HG03280 (cell line): ENCODE data around the gene PPP1R16B.

Experiments
- ATAC-seq: cut with Tn5 transposase; IDR thresholded peaks from one replicate; pipeline ENCODE4 v1.9.1; 2021; ENCODE audit warnings: mild to moderate bottlenecking, moderate library complexity; ENCODE audit not compliant: unreplicated experiment

Gene PPP1R16B

DNA sequence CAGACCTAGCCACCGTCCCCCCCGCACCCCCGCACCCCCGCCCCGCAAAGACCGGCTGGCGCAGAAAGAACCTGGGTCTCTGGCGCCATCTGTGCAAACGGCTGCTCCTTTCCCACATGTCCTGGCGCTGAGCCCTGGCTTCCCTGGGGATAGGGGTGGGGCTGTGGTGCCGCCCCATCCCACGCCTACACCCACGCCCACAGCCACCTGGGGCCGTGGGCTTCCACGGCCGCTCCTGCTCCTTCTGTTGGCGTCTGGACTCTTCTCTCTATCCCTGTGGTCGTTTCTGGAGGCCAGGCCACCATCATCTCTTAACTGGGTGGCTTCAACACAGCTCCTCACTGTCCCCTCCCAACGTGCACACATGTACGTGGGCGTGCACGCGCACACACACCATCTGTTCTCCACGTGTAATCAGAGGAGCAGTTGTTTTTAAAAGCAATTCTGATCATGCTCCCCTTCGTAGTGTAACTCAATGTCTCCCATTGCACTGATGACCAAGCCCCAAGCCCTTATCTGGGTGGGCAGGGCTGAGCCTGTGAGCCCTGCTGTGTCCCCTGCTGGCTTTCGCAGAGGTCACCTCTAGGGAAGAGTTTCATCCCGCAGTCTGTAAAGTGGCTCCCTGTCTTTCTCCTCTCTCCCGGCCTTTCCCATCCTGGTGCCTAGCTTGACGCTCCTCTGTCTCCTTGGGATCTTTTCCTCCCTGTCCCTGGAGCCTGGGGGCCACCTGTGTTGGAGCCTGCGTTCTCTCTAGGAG is 88.8 kb downstream of the PPP1R16B start:
- no peak for ATAC-seq

GRCh38 chr20:38895098-38895949 is 89.8 kb downstream of the PPP1R16B start:
- no peak for ATAC-seq

- ATAC-seq, result no peak
Observed at GRCh38 chr20:38896009-38896594, 90.6 kb downstream of the PPP1R16B start.

DNA sequence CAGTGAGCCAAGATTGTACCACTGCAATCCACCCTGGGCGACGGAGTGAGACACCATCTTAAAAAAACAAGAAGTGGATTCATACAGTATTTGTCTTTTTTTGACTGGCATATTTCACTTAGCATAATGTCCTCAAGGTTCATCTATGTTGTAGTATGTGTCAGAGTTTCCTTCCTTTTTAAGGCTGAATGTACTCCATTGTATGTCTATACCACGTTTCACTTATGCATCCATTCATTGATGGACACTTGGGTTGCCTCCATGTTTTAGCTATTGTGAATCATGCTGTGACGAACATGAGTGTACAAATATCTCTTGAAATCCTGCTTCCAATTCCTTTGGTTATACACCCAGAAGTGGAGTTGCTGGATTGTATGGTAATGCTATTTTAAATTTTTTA is 91.8 kb downstream of the PPP1R16B start:
- ATAC-seq, result no peak

GRCh38 chr20:38900606-38901005 is 95.1 kb downstream of the PPP1R16B start:
- ATAC-seq, result no peak

DNA sequence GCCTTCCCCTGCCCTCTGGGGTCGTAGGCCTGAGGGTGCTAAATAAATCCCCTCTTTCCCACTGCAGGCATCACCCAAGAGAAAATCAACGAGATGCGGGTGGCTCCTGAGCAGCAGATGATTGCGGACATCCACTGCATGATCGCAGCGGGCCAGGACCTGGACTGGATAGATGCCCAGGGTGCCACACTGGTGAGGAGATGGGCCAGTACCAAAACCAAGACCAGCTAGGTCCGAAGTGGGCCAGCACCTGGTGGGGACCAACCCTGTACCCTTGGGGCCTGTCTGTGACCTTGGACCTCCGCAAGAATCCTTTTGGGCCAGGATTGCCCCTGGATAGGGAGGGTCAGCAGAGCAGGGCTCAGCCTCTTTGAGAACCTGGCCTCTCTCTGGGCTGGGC is 97.1 kb downstream of the PPP1R16B start:
- no peak for ATAC-seq

DNA sequence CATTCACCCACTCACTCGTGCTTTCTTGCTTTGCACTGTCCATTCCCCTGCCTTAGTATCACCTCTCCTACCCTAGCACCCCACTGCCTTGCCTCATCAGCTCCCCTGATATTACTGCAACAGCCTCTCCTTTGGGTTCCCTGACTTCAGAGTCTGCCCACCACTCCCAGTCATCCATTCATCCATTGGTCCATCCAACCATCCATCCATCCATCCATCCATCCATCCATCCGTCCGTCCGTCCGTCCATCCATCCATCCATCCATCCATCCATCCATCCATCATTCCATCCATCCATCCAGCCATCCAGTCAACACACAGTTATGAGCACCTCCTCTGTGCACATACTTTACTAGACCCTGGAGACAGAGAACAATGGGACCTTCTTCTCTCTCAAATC is 97.8 kb downstream of the PPP1R16B start:
- ATAC-seq, result no peak

DNA sequence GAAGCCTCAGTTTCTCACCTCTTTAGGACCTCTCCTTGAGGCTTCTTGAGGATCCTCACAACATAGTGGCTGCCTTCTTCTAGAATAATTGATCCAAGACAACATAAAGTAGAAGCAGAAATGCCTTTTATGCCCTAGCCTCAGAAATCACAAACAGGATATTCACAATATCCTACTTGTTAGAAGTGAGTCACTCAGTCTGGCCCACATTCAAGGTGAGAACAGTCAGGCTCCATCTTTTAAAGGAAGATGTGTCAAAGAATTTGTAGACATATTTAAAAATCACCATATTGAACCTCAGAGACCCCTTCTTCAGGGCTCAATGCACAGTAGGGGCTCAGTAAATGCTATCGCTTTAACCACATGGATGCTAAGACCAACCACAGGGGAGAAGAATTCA is 99.9 kb downstream of the PPP1R16B start:
- ATAC-seq, result no peak

DNA sequence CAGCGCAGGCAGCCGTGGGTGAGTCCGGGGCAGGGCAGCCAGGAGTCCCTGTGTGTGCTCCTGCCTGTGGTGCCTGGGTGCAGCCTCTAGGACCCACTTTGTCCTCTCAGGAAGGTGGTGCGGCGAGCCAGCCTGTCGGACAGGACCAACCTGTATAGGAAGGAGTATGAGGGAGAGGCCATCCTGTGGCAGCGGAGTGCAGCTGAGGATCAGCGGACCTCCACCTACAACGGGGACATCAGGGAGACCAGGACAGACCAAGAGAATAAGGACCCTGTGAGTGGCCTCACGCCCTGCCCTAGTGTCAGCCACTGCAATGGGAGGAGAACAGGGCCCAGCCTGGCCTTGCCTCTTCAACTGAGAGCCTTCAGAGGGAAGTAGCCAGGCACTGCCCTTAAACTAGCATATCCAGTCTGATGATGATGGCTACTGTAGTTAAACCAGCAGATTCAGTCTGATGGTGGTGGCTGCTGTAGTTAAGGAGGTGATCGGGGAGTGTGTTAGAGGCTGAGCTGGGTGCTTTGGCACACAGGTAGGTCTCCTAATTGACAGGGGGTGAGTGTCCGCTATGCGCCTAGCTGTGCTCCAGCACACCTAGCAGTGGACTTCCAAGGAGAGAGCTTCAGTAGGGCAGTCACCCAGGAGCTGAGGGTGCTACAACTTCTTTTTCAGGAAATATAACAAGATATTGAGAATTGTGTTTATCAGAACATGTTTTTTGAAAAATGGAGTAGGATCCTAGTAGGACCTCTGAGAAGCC is 102.6 kb downstream of the PPP1R16B start:
- ATAC-seq, result no peak

- ATAC-seq, result no peak
Observed at GRCh38 chr20:38915355-38915754, 109.9 kb downstream of the PPP1R16B start.

DNA sequence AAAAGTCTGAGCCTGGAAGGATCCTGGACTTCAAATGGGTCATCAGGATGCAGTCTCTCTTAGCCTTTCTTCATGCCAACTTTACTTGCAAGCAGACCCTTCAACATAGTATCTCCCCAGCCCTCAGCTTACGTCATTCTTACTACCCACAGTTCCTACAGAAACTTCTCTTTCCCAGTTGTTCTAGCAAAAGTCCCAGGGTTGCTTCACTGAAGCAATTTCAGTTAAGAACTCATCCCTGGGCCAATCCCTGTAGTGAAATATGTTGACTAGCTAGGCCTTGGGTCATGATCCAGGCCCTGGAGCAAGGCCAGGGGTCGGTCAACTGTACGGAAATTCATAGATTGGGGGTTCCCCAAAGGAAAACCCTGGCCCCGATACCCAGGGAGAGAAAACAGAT is 112.2 kb downstream of the PPP1R16B start:
- ATAC-seq, result no peak

GRCh38 chr20:38918172-38918571 is 112.7 kb downstream of the PPP1R16B start:
- no peak for ATAC-seq

- ATAC-seq, result no peak
Observed at GRCh38 chr20:38919683-38920082, 114.2 kb downstream of the PPP1R16B start.

GRCh38 chr20:38920411-38920810 is 114.9 kb downstream of the PPP1R16B start:
- no peak for ATAC-seq

- no peak for ATAC-seq
Observed at GRCh38 chr20:38920851-38921250, 115.4 kb downstream of the PPP1R16B start.

DNA sequence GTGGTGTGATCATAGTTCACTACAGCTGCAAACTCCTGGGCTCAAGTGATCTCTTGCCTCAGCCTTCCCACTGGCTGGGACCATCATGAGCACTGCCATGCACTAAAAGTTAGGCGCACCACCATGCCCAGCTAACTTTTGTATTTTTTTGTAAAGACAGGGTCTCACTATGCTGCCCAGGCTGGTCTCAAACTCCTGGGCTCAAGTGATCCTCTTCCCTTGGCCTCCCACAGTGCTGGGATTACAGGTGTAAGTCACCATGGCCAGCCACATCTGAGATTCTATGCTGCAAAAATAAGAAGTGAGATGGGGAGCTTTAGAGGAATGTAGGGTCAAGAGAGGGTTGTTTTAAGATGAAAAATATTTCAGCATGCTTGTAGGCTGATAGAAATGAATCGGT is 119.2 kb downstream of the PPP1R16B start:
- ATAC-seq, result no peak

DNA sequence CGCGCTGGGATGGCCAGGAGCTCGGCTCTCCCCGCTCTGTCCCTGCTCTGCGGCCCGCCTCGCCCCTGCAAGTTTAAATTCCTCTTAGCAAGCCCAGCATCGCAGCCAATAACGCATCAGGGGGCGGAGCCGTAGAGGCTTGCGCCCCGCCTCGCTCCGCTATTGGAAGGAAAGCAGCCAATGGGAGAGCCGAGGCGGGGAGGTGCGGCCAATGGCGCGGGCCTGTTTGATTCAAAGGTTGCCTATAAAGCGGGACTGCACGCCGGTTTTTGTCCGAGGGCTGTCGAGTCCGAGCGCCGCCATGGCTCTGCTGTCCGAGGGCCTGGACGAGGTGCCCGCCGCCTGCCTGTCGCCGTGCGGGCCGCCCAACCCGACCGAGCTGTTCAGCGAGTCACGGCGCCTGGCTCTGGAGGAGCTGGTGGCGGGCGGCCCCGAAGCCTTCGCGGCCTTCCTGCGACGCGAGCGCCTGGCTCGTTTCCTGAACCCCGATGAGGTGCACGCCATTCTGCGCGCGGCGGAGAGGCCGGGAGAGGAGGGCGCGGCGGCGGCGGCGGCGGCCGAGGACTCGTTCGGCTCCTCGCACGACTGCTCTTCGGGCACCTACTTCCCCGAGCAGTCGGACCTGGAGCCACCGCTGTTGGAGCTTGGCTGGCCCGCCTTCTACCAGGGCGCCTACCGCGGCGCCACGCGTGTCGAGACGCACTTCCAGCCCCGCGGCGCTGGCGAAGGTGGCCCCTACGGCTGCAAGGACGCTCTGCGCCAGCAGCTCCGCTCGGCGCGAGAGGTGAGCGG is 120.8 kb downstream of the PPP1R16B start, which contains the start of gene FAM83D:
TSS of gene FAM83D (plus strand) at position 276 of the 792 bp plus-strand sequence. CDS start at position 302, 26 bp downstream.
- peak; percentile 94 for ATAC-seq

DNA sequence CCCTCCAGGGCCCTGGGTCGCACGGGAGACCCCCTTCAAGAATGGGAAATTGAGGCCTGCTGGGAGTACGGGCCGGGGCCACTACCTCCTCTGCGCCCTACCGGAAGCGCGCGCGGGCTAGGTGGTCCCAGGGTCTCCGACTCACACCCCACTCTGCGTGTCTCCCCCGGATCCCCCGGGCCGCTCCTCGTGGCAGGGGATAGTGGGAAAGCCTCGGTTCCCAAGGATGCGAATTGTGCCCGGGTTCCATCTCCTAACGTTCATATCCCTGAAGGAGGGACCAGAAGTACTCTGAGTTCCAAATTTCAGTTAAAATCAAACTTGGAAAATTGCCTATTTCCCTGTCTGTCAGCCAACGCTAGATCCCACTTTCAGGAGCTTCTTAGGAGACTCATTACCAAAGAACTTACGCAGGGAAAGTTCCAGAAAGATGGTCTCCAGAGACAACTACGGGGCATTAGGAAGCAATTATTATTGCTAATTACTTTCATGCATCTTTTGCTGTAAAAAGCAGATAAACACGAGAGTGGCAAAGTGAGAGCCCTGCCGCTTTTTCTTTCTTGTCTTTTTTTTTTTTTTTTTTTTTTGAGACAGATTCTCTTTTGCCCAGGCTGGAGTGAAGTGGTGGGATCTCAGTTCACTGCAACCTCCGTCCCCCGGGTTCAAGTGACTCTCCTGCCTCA is 121.6 kb downstream of the PPP1R16B start:
- no peak for ATAC-seq

DNA sequence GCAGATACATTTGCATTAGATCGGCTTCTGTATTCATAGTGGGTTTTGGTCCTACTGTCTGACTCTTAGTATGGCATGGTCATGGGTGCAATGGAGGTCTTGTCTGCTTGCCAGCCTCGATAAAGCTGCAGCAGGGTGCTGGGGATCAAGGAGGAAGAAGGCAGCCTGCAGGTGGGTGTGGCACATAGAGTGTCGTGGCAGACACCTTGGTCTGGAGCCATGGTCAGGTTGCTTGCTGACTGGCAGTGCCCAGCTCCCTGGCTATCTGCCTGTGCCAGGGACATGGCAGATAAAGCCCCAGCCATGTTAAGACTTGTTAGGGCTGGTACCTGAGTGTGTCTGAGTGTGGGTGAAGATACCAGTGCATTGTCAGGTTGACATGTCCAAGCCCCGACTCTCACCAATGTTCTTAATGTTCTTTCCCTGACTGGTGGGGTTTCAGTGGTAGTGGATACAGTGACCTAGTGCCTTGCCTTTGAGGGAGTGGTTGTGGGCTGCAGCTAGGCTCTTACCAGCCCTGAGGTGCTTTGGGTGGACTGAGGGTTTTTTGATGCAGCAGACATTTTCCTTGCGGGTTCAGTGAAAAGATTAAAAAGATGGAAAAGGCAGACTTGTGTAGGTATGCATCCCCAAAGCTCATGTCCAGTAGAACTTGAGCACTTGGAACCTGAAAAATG is 122.5 kb downstream of the PPP1R16B start:
- ATAC-seq, result no peak
